ENCODE measurements around the gene SEC61B.
"Not testable (repeated sequence)": the region's sequence is repeated elsewhere in the genome, so short reads cannot be mapped to it uniquely, and the experiment has no call there.

Gene SEC61B

DNA sequence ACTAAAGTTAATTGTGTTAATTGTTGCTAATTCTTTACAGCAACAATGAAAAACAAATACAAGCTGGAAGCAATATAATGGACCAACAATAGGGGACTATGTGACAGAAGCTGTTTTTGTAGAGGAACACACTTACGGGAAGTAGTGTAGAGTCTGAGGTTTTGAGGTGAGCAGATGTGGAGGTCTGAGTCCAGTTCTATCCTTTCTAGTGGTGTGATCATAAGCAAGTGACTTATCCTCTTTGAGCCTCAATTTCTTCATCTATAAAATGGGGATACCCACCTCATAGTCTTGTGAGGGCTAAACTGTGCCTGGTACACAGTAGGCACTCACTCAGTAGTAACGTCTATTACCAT, 28.6 kb upstream of the SEC61B start:
- DNase-seq (ENCODE audit: extremely low read depth, low read depth) = no peak
- TF ChIP-seq CTCF (IDR thresholded peaks at IDR 0.05; ENCODE audit: low read depth, low read length) = no peak

- not testable (repeated sequence) for DNase-seq (ENCODE audit: extremely low read depth, low read depth)
Measured at GRCh38 chr9:99196484-99196883, 25.6 kb upstream of the SEC61B start.

- TF ChIP-seq CTCF (IDR thresholded peaks at IDR 0.05; ENCODE audit: low read depth, low read length) = no peak
- no peak for DNase-seq (ENCODE audit: extremely low read depth, low read depth)
Measured at GRCh38 chr9:99197124-99197630, 24.9 kb upstream of the SEC61B start.

DNA sequence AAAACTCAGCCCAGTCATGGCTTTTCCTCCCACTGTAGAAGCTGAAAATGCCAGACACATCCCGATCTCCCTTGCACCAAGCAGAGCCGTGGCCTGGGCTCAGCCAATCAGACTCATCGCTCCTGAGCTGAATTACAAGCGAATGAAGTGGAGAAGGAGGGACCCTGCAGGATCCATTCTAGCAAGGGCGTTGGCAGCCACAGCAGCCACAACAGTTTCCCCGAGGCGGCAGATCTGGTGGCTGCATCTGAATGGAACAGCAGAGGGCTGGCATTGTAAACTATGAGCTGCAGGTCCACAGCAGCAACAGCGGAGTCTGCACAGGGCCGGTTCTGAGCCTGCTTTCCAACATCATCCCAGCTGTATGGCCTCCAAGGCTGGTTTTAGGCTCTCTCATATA, 24.1 kb upstream of the SEC61B start:
- TF ChIP-seq CTCF (IDR thresholded peaks at IDR 0.05; ENCODE audit: low read depth, low read length) = no peak
- no peak for DNase-seq (ENCODE audit: extremely low read depth, low read depth)

GRCh38 chr9:99199938-99200539, 22.0 kb upstream of the SEC61B start:
- TF ChIP-seq CTCF (IDR thresholded peaks at IDR 0.05; ENCODE audit: low read depth, low read length) = no peak
- no peak for DNase-seq (ENCODE audit: extremely low read depth, low read depth)

DNA sequence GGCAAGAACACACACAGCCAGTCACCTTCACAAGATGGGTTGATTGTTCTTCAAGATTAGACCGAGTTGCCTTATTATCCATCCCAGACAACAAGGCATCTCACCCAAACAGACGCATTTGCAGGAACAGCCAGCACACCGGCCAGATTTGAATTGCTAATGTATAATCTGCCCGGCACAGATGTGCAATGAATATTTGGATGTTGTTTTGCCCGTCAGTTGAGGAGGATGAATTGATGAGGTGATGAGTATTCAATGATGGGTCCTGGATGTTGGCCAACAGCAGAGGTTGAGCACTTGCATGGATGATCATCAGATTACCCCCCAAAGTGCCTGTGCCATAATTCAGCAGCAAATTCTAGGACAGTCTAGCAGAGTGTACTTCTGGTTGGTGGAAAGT, 20.5 kb upstream of the SEC61B start:
- no peak for TF ChIP-seq CTCF (IDR thresholded peaks at IDR 0.05; ENCODE audit: low read depth, low read length)
- no peak for DNase-seq (ENCODE audit: extremely low read depth, low read depth)

GRCh38 chr9:99210572-99210971, 11.5 kb upstream of the SEC61B start:
- DNase-seq (ENCODE audit: extremely low read depth, low read depth) = no peak
- no peak for TF ChIP-seq CTCF (IDR thresholded peaks at IDR 0.05; ENCODE audit: low read depth, low read length)

DNA sequence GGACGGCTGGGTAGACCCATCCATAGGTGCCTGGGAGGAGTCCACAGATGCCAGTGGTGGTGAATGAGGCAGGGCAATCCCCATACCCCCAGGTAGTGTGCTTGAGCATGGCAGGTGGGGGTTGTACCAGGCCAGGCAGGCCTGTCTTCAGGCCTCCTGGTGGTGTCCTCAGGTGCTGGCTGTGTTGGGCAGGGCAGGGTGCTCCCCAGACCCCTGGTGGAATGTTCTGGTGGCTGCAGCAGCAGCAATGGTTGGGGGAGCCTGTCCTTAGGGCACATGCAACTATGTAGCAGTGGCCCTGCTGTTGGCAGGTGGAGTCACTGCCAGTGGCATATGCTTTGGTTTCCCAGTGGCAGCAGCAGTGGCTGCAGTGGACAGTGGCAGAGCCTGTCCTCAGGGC, 10.3 kb upstream of the SEC61B start:
- TF ChIP-seq CTCF (IDR thresholded peaks at IDR 0.05; ENCODE audit: low read depth, low read length) = no peak
- DNase-seq (ENCODE audit: extremely low read depth, low read depth) = no peak
